Breast epithelium (tissue), 3 donors: ENCODE measurements around the gene GNAI1.

Source experiments
- POLR2A ChIP-seq: fragments of 450-650 bp; IDR thresholded peaks from one replicate; pipeline ENCODE4 v1.6.1; 2016; ENCODE audit warnings: antibody characterized with exemption, mild to moderate bottlenecking, moderate library complexity
- TF ChIP-seq, protein P1 (sequence below), 3 donors: fragments of 450-650 bp; IDR thresholded peaks; one replicate each; pipeline ENCODE4 v1.5.1; 2016 to 2017; ENCODE audit warnings: antibody characterized with exemption in 3 of 3, mild to moderate bottlenecking in 3 of 3, moderate library complexity in 3 of 3

DNA sequence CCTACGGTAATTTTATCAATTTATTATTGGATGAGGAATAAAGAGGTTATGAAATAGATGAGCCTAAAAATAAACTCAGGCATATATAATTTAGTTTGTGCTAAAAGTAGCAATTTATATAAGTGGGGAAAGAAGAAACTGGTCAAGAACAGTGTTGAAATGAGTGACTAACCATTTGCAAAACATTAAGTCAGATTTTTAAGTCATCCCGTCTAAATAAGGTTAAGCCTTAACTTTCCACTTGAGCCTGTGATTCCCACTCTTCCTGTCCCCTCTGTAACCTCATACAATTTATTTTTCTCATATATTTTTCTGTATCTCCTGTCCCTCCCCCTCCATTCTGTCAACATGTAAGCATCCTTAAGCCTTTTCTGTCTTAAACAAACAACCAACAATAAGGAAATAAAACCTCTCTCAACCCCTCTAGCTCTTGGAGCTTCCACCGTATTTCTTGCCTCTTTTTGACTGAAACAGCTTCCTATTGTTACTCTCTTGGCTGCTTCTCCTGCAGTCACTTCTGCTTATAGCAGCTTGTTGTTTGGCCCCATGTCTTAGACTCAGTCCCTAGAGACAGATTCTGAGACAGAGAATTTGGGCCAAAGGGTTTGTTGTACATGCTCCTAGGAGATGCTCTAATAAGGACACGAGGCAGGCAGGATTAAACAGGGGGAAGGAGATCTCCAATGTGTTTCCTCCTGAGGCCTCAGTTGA, 109.7 kb downstream of the GNAI1 start:
- TF ChIP-seq, protein P1, sequence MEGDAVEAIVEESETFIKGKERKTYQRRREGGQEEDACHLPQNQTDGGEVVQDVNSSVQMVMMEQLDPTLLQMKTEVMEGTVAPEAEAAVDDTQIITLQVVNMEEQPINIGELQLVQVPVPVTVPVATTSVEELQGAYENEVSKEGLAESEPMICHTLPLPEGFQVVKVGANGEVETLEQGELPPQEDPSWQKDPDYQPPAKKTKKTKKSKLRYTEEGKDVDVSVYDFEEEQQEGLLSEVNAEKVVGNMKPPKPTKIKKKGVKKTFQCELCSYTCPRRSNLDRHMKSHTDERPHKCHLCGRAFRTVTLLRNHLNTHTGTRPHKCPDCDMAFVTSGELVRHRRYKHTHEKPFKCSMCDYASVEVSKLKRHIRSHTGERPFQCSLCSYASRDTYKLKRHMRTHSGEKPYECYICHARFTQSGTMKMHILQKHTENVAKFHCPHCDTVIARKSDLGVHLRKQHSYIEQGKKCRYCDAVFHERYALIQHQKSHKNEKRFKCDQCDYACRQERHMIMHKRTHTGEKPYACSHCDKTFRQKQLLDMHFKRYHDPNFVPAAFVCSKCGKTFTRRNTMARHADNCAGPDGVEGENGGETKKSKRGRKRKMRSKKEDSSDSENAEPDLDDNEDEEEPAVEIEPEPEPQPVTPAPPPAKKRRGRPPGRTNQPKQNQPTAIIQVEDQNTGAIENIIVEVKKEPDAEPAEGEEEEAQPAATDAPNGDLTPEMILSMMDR (IDR thresholded peaks at IDR 0.05): no peak
- TF ChIP-seq POLR2A: no peak
